Measurements from ENCODE around the gene SUMO3.

DNA sequence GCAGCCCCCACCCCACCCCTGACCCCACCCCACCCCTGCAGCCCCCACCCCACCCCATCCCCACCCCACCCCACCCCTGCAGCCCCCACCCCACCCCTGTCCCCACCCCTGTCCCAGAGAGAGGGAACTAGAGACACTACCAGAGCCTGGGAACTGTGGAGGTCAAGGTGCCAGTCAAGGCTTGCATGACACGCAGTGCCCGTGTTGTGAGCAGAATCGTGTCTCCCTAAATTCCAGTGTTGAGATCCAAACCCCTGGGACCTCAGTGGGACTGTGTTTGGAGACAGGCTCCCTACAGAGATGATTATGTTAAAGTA is 18.4 kb upstream of the SUMO3 start:
- TF ChIP-seq, protein P1, sequence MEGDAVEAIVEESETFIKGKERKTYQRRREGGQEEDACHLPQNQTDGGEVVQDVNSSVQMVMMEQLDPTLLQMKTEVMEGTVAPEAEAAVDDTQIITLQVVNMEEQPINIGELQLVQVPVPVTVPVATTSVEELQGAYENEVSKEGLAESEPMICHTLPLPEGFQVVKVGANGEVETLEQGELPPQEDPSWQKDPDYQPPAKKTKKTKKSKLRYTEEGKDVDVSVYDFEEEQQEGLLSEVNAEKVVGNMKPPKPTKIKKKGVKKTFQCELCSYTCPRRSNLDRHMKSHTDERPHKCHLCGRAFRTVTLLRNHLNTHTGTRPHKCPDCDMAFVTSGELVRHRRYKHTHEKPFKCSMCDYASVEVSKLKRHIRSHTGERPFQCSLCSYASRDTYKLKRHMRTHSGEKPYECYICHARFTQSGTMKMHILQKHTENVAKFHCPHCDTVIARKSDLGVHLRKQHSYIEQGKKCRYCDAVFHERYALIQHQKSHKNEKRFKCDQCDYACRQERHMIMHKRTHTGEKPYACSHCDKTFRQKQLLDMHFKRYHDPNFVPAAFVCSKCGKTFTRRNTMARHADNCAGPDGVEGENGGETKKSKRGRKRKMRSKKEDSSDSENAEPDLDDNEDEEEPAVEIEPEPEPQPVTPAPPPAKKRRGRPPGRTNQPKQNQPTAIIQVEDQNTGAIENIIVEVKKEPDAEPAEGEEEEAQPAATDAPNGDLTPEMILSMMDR (optimal IDR thresholded peaks at IDR 0.05 in 1 of 3, IDR thresholded peaks at IDR 0.05 in 1 of 3, conservative IDR thresholded peaks at IDR 0.05 in 1 of 3; ENCODE audit: extremely low read depth in 1 of 3, insufficient read depth in 2 of 3, low read length in 3 of 3), result no peak
- TF ChIP-seq EZH2 (IDR thresholded peaks at IDR 0.05; ENCODE audit: low read length), result no peak
